Neutrophil (primary cell): ENCODE measurements around the gene PARP16.
A peak's percentile ranks its signal among the peaks of the same experiment; 100 is the strongest.
"Not testable (repeated sequence)": the region's sequence is repeated elsewhere in the genome, so short reads cannot be mapped to it uniquely, and the experiment has no call there.

ENCODE experiments used
- H3K27ac ChIP-seq: fragments of 200-600 bp; sonication (generic); 2 replicates; pipeline ENCODE4 v1.5.1; 2016; ENCODE audit warnings: mild to moderate bottlenecking, moderate library complexity
- H3K27me3 ChIP-seq: fragments of 200-600 bp; sonication (generic); 2 replicates; pipeline ENCODE4 v1.6.0; 2016; ENCODE audit warnings: mild to moderate bottlenecking
- H3K36me3 ChIP-seq: fragments of 200-600 bp; sonication (generic); 2 replicates; pipeline ENCODE4 v1.5.1; 2017
- H3K4me1 ChIP-seq, 2 experiments: fragments of 200-600 bp in 1 of 2; sonication (generic) in 1 of 2; 1 replicate in 1 of 2; 2 replicates in 1 of 2; pipeline versions ENCODE4 v1.5.1 to v1.6.1; 2013 to 2016; ENCODE audit warnings: low read depth in 1 of 2, low read length in 1 of 2, mild to moderate bottlenecking in 1 of 2, moderate library complexity in 1 of 2; ENCODE audit not compliant: control insufficient read depth in 1 of 2, insufficient read depth in 1 of 2
- H3K4me3 ChIP-seq, 2 experiments: fragments of 200-600 bp in 1 of 2; sonication (generic) in 1 of 2; 1 replicate in 1 of 2; 2 replicates in 1 of 2; pipeline ENCODE4 v1.5.1; 2013 to 2016; ENCODE audit warnings: low read depth in 1 of 2, low read length in 1 of 2, mild to moderate bottlenecking in 1 of 2, moderate library complexity in 1 of 2
- H3K9me3 ChIP-seq: fragments of 200-600 bp; sonication (generic); 2 replicates; pipeline ENCODE4 v1.5.1; 2016
- TF ChIP-seq, protein P1 (sequence below): fragments of 200-600 bp; sonication (generic); IDR thresholded peaks from 2 replicates; pipeline ENCODE4 v1.5.1; 2016; ENCODE audit warnings: antibody characterized with exemption

The PARP16 gene

DNA sequence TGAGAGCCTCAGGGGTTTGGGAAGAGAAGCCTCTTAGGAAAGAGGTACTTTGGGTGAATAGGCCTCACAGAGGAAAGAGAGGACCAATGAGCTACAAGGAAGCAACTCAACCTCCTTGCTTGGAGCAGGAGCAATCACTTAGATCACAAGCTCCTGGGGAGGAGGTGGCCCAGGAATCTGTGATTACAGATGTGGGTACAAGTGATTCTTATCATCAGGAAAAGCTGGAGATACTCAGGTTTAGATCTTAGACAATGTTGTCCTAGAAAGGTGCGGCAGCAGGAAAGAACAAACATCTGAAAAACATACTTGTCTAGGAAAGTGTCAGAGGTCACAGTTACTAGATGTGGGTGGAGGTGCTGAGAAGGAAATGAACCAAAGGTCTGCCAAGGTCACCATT is 8.2 kb downstream of the PARP16 start:
- peak overlapping the region; percentile 7 for H3K27ac ChIP-seq
- TF ChIP-seq, protein P1, sequence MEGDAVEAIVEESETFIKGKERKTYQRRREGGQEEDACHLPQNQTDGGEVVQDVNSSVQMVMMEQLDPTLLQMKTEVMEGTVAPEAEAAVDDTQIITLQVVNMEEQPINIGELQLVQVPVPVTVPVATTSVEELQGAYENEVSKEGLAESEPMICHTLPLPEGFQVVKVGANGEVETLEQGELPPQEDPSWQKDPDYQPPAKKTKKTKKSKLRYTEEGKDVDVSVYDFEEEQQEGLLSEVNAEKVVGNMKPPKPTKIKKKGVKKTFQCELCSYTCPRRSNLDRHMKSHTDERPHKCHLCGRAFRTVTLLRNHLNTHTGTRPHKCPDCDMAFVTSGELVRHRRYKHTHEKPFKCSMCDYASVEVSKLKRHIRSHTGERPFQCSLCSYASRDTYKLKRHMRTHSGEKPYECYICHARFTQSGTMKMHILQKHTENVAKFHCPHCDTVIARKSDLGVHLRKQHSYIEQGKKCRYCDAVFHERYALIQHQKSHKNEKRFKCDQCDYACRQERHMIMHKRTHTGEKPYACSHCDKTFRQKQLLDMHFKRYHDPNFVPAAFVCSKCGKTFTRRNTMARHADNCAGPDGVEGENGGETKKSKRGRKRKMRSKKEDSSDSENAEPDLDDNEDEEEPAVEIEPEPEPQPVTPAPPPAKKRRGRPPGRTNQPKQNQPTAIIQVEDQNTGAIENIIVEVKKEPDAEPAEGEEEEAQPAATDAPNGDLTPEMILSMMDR = no peak
- H3K36me3 ChIP-seq = peaks cover under 1% of the 10 kb centered on the region
- peaks cover 0 to 16% of the 10 kb centered on the region in 2 experiments for H3K4me1 ChIP-seq
- H3K9me3 ChIP-seq = no peaks in the 10 kb centered on the region
- H3K27me3 ChIP-seq = no peaks in the 10 kb centered on the region
- no peak overlapping the region for H3K4me3 ChIP-seq

DNA sequence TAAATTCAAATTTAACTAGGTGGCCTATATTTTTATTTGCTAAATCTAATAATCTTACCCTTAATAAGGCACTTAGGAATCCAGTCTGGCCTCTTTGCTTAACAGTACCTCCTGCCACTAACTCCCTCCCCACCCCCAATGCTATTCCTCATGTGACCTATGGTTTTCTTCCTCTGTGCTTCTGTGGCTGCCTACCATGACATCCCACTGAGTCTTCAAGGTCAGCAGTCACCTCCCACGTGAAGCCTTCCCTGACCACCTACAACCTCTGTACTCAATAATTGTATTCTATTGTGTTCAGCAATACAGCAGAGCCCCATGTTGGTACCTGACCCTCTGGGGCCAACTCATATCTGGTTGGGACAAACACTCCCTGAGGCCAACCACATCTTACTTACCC is 9.7 kb downstream of the PARP16 start:
- H3K27me3 ChIP-seq = no peaks in the 10 kb centered on the region
- H3K4me3 ChIP-seq = no peak overlapping the region
- no peaks in the 10 kb centered on the region for H3K9me3 ChIP-seq
- peaks cover 0 to 13% of the 10 kb centered on the region in 2 experiments for H3K4me1 ChIP-seq
- H3K36me3 ChIP-seq = no peaks in the 10 kb centered on the region
- TF ChIP-seq, protein P1 = no peak
- H3K27ac ChIP-seq = no peak overlapping the region

DNA sequence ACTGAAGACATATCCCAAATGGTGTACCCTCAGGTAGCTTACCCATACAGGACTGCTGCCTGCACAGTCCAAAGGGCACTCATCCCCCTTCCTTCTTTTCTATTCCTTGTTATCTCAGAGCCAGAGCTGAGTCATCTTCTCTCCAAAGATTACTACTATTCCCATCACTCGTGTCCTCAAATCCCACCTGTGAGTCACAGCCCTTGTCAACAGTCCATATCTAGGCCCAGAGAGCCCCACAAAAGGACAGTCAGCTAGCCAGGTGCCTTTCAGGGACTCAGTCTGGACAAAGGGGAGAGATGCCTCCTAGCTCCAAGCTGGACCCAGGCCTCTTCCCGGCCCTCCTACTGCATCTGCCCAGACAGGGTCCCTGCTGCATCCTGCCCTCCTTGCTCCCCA is 11.0 kb downstream of the PARP16 start:
- TF ChIP-seq, protein P1 = no peak
- H3K27ac ChIP-seq = peak overlapping the region; percentile 61
- no peaks in the 10 kb centered on the region for H3K9me3 ChIP-seq
- H3K36me3 ChIP-seq = peaks cover 1% of the 10 kb centered on the region
- peaks cover 0 to 20% of the 10 kb centered on the region in 2 experiments for H3K4me1 ChIP-seq
- H3K27me3 ChIP-seq = no peaks in the 10 kb centered on the region
- H3K4me3 ChIP-seq = no peak overlapping the region

DNA sequence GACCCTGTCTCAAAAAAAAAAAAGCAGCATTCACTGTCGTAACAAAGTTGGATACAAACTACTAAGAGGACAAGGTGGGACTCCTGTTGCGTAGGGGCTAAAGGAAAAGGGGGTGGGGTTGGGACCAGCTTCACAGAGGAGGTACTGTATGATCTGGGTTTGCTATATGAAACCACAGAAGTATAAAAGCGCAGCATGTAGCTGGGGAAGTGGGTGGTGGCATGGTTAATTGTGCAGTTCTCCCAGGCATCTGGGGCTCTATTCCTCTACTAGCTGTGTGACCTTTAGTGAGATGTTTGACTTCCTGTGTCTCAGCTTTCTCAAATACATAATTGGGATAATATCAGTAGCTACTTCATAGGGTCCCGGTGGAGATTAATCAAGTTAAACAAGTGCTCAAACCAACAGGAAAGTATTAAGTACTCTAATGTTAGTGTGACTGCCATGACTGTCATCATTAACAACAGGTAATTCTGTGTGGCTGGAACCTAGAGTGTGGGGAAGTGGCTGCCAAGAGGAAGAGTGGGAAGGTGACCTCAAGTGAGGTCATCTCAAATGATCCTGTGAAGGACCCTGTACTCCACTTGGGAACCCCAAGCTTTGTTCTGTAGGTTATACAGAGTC is 11.5 kb downstream of the PARP16 start:
- Histone ChIP-seq H3K27me3 (no peaks in the 10 kb centered on the region), H3K4me1 (peaks cover 0 to 22% of the 10 kb centered on the region in 2 experiments), H3K27ac (peak overlapping the region; percentile 61), H3K4me3 (no peak overlapping the region), H3K36me3 (peaks cover 7% of the 10 kb centered on the region), H3K9me3 (no peaks in the 10 kb centered on the region)
- TF ChIP-seq, protein P1 = no peak

DNA sequence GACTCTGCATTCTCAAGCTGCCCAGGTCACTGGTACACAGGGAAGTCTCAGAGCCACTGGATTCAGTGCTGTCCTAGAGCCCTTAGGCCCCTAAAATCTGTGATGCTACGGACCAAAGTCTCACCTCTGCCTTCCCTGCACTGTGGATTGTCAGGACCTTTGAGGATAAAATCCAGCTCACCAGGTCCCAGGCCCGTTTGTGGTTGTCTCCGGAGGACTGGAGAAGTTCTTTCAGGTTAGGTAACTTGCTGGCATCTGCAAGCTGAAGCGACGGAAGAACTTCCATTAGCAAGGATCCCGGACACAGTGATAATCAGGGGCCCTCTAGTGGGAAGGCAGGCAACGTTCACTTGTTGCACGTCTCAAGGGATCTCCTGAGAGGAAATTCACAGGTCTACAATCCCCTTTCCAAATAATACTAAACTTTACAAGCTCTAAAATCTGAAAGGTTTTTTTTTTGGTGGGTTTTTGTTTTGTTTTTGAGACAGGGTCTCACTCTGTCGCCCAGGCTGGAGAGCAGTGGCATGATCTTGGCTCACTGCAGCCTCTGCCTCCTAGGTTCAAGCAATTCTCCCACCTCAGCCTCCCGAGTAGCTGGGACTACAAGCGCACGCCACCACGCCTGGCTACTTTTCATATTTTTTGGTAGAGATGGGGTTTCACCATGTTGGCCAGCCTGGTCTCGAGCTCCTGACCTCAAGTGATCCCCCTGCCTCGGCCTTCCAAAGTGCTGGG is 15.7 kb downstream of the PARP16 start:
- TF ChIP-seq, protein P1 = peak; percentile 58
- not testable (repeated sequence) for H3K27ac ChIP-seq, H3K9me3 ChIP-seq, H3K4me3 ChIP-seq, H3K27me3 ChIP-seq
- H3K4me1 ChIP-seq = peaks cover 0 to 21% of the 10 kb centered on the region in 2 experiments
- peaks cover 29% of the 10 kb centered on the region for H3K36me3 ChIP-seq
